Naive thymus-derived CD4-positive, alpha-beta T cell (primary cell): ENCODE data around the gene DCDC2B. TPM values are rescaled to one million over a fixed set of nuclear protein-coding genes. Genes with fewer than 3 reads are reported as not detected.

Source experiments
- ATAC-seq: fragments of 150-1000 bp; cut with Tn5 transposase; 2 replicates; pipeline ENCODE4 v1.10.0; 2021; ENCODE audit warnings: mild to moderate bottlenecking, moderate library complexity
- CTCF ChIA-PET: fragments of 350-600 bp; sonication (Branson Sonifier 250); formaldehyde crosslinking; loops from one replicate; lab custom pipeline; 2021; ENCODE audit warnings: antibody characterized with exemption; lab: Charles Lee
- POLR2A ChIA-PET: fragments of 350-600 bp; sonication (Branson Sonifier 250); formaldehyde crosslinking; loops from one replicate; lab custom pipeline; 2021; ENCODE audit warnings: antibody characterized with exemption, inconsistent platforms; lab: Charles Lee
- DNase-seq, 9 donors: peaks; one replicate each; pipeline versions ENCODE4 v3.0.0 to v3.0.0-alpha.2; 2020 to 2022; ENCODE audit warnings: mixed read lengths in 1 of 9
- H3K27ac ChIP-seq: one replicate; pipeline ENCODE4 v1.7.0; 2013; ENCODE audit warnings: mild to moderate bottlenecking, low read depth, low read length, moderate library complexity
- H3K27me3 ChIP-seq, 2 donors: one replicate each; pipeline ENCODE4 v1.7.0; 2013; ENCODE audit warnings: low read length in 2 of 2, mild to moderate bottlenecking in 2 of 2, moderate library complexity in 2 of 2; ENCODE audit not compliant: control insufficient read depth in 2 of 2, insufficient read depth in 2 of 2
- H3K36me3 ChIP-seq, 3 experiments: 1 replicate in 2 of 3; 2 replicates in 1 of 3; pipeline ENCODE4 v1.7.0; 2013; ENCODE audit warnings: low read length in 3 of 3, mild to moderate bottlenecking in 3 of 3, moderate library complexity in 1 of 3; ENCODE audit not compliant: insufficient read depth in 3 of 3, control insufficient read depth in 2 of 3
- H3K4me1 ChIP-seq, 2 donors: one replicate each; pipeline ENCODE4 v1.7.0; 2013; ENCODE audit warnings: low read length in 2 of 2, mild to moderate bottlenecking in 2 of 2, moderate library complexity in 1 of 2; ENCODE audit not compliant: control insufficient read depth in 2 of 2, insufficient read depth in 2 of 2
- H3K4me3 ChIP-seq: 2 replicates; pipeline ENCODE4 v1.7.0; 2013; ENCODE audit warnings: mild to moderate bottlenecking, low read length
- H3K9me3 ChIP-seq, 3 experiments: 1 replicate in 2 of 3; 2 replicates in 1 of 3; pipeline ENCODE4 v1.7.0; 2013; ENCODE audit warnings: low read length in 3 of 3; ENCODE audit not compliant: control insufficient read depth in 2 of 3
- H3K27ac Mint-ChIP-seq, 9 donors: one replicate each; pipeline ENCODE4 v1.8.0; 2020 to 2022; ENCODE audit warnings: mixed read lengths in 9 of 9, mild to moderate bottlenecking in 8 of 9, moderate library complexity in 5 of 9, inconsistent platforms in 2 of 9
- H3K27me3 Mint-ChIP-seq, 5 donors: one replicate each; pipeline ENCODE4 v1.8.0; 2021 to 2022; ENCODE audit warnings: mixed read lengths in 5 of 5, mild to moderate bottlenecking in 1 of 5
- H3K36me3 Mint-ChIP-seq, 5 donors: one replicate each; pipeline ENCODE4 v1.8.0; 2020 to 2022; ENCODE audit warnings: mixed read lengths in 5 of 5, mild to moderate bottlenecking in 3 of 5, inconsistent platforms in 1 of 5
- H3K4me1 Mint-ChIP-seq, 7 donors: one replicate each; pipeline ENCODE4 v1.8.0; 2020 to 2022; ENCODE audit warnings: mixed read lengths in 7 of 7, mild to moderate bottlenecking in 3 of 7, inconsistent platforms in 1 of 7
- H3K4me3 Mint-ChIP-seq, 10 donors: one replicate each; pipeline ENCODE4 v1.8.0; 2020 to 2022; ENCODE audit warnings: mild to moderate bottlenecking in 10 of 10, mixed read lengths in 10 of 10, moderate library complexity in 6 of 10, inconsistent platforms in 2 of 10
- H3K9me3 Mint-ChIP-seq, 11 donors: one replicate each; pipeline ENCODE4 v1.8.0; 2020 to 2022; ENCODE audit warnings: mixed read lengths in 11 of 11, mild to moderate bottlenecking in 4 of 11, inconsistent platforms in 1 of 11, moderate library complexity in 1 of 11
- intact Hi-C, 2 donors: fragments of 100-400 bp; cut with micrococcal nuclease; formaldehyde crosslinking; loops; one replicate each; pipeline ENCODE4 v1.15.1; 2023
- polyA plus RNA-seq, 2 donors: library from polyadenylated mRNA; unstranded; fragments of 300-500 nt; fragmentation: Illumina TruSeq; gene quantifications; one replicate each; pipeline ENCODE4 v1.2.3, GENCODE V29; 2021
- total RNA-seq, 6 experiments: library from RNA in 5 of 6; stranded (reverse) in 5 of 6; gene quantifications; 1 replicate in 5 of 6; 2 replicates in 1 of 6; pipeline ENCODE4 v1.2.3 and lab custom pipeline; 2021 to 2026

DCDC2B gene
- total and polyA plus RNA-seq, 7 experiments from 2014 or later, result 0.25 TPM; not detected in 6

DNA sequence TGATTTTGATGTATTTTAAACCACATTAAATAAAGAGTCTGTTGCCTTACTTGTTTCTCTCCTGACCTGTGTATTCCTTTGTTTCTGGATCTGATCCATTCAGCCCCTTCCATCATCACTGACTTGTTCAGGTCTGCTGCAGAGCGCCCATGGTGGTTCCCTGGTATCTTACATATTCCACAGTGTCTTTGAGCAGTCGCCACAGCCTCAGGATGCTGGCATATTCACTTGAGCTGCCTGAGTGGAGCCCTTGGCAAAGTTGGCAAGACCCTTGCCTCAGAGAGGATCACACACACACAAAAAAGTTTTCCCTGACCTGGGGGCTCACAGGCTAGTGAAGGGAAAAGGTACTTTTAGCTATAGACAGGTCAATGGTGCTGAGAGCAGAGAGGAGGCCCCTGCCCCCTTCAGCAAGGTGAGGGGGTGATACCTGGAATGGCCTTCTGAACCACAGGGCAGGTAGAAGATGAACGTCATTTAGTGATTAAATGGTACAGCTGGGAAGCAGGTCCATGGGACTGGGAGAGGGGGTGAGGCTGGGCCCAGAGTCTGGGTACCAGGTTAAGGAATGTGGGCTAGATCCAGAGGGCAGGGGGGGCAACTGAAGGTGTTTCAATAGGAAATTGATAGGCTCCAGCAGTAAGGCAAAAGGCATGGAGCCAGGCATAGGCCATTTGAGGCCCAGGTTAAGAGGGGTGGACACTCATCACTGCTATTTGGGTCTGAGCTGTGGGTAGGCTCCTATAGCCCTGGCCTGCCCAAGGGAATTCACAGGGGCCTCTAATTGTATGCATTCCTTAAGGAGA lies 10.4 kb upstream of the DCDC2B start:
- peak overlapping the region in 7 of 9 donors; percentile 27 to 91 (median 72) for H3K27ac Mint-ChIP-seq
- H3K4me1 Mint-ChIP-seq, result peaks cover 50 to 80% (median 66%) of the 10 kb centered on the region in 7 donors
- Histone ChIP-seq H3K9me3 (no peaks in the 10 kb centered on the region), H3K4me3 (no peak overlapping the region), H3K27ac (peak overlapping the region; percentile 99), H3K27me3 (no peaks in the 10 kb centered on the region), H3K36me3 (peaks cover 0 to 25% (median 5%) of the 10 kb centered on the region in 3 experiments), H3K4me1 (peaks cover 36 to 41% of the 10 kb centered on the region in 2 donors)
- no peaks in the 10 kb centered on the region for H3K27me3 Mint-ChIP-seq
- H3K9me3 Mint-ChIP-seq, result no peaks in the 10 kb centered on the region
- ChIA-PET CTCF (no interaction called here), POLR2A (interaction anchor here (0.7 to 7.7 kb wide), 5 partner anchors 17 to 196 kb away, joined by 3 to 49 read pairs (median 7); partner anchors contain the start of genes BSDC1 and TXLNA)
- H3K4me3 Mint-ChIP-seq, result peak overlapping the region in 5 of 10 donors; percentile 2 to 42 (median 16)
- intact Hi-C loops, result no loop called here
- DNase-seq (no peak), ATAC-seq (no peak)
- H3K36me3 Mint-ChIP-seq, result peaks cover 10 to 30% (median 10%) of the 10 kb centered on the region in 5 donors

DNA sequence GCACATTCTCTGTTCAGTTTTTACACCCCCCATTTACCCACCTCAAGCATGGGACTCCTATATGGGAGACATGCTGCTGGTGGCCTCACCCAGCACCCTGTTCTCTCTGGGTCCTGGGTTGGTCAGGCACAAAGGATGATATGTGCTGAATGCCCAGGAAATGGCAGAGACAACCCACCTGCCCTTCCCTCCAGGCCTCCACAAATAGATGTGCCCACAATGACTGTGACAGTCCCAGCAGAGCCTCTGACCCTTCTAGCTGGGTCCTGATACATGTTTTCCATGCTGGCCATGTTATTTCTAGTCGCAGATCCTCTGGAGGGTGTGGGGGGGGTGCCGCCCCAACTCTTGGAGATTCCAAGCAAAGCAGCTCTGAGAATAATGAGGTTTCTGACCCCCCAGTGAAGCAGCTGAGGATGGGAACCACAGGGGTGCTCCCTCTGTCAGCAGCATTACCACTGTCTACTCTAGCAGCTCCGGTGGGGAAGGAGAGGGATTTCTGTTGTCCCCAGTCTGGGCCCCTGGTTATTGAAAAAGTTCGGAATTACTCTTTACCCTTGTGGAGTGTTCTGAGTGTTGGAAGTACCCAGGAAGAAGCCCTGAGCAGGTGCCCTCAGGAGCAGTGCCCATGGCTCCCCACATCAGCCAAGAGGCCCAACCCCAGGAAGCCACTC lies 9.7 kb upstream of the DCDC2B start:
- Mint-ChIP-seq H3K9me3 (no peaks in the 10 kb centered on the region), H3K36me3 (peaks cover 4 to 27% (median 5%) of the 10 kb centered on the region in 5 donors), H3K4me3 (peak overlapping the region in 4 of 10 donors; percentile 13 to 99 (median 90)), H3K27me3 (no peaks in the 10 kb centered on the region), H3K4me1 (peaks cover 45 to 81% (median 63%) of the 10 kb centered on the region in 7 donors), H3K27ac (peak overlapping the region in 6 of 9 donors; percentile 18 to 96 (median 76))
- ChIA-PET POLR2A (interaction anchor here (2.3 to 7.7 kb wide), 2 partner anchors 19 to 42 kb away, joined by 7 to 49 read pairs; partner anchors contain the start of gene TXLNA), CTCF (no interaction called here)
- Histone ChIP-seq H3K4me1 (peaks cover 36 to 41% of the 10 kb centered on the region in 2 donors), H3K27me3 (no peaks in the 10 kb centered on the region), H3K9me3 (no peaks in the 10 kb centered on the region), H3K36me3 (peaks cover 0 to 24% (median under 1%) of the 10 kb centered on the region in 3 experiments), H3K4me3 (no peak overlapping the region), H3K27ac (peak overlapping the region; percentile 99)
- ATAC-seq (no peak), DNase-seq (no peak)
- intact Hi-C loops, result no loop called here

DNA sequence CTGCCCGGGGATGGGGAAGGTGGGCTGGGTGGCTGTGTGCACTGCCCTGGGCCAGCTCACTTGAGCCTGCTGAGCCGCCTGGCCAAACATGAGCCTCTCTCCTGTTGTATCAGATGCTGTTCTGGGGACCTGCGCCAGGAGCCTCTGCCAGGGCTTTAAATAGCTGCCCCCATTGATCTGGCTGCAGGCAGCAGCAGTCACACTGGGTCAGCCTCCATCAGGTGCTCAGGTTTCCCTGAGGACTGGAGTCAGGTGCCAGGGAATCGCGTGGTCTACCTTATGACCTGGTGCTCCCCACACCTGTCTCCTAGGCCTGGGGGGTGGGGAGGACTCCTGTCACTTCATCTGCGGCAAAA lies 9.2 kb upstream of the DCDC2B start:
- Mint-ChIP-seq H3K4me1 (peaks cover 44 to 79% (median 63%) of the 10 kb centered on the region in 7 donors), H3K27me3 (no peaks in the 10 kb centered on the region)
- CTCF ChIA-PET, result interaction anchor here (1.9 kb wide), 1 partner anchor 16 kb away, joined by 10 read pairs; no protein-coding TSS in a partner anchor

DNA sequence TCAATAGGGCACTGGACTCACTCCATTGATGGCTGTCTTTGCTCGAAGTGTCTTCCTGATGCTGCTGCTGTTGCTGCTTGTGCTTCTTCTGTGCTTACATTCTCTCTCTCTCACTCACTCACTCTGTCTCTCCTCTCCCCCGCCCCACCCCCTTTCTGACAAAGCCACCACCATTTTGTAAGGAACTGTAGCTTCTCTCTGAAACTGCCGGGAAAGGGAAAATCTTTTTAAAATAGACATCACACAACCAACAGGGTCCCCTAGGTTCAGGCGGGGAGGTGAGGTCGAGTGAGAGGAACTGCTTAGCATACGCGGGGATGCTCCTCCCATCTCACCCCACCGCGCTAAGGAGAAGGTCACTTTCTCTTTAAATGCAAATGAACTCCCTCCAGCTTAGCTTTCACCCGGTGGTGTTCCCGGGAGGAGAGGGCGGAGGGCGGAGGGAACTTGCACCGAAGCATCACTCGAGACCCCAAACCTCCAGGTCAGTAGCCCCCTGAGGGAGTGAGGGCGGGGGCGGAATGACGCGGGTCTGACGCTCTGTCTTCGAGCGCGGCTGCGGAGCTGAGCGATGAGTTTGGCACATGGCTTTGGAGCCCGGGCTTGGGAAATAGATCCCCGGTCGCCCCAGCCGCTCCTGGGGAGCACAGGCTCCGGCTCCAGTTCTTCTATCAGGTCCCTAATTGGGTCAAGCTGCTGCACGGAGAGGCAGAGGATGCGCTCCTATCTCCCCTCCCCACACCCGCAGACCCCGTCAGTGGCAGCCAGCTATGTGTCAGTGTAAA lies 8.5 kb upstream of the DCDC2B start, which contains the start of gene CCDC28B:
Gene CCDC28B (plus strand): TSS at position 370 of the 785 bp plus-strand sequence. CDS start 1,341 bp downstream, outside the sequence.
- H3K4me1 Mint-ChIP-seq, result peaks cover 41 to 73% (median 60%) of the 10 kb centered on the region in 7 donors
- Histone ChIP-seq H3K9me3 (no peaks in the 10 kb centered on the region), H3K4me3 (peak within 1 kb of the TSS; percentile 96), H3K27me3 (no peaks in the 10 kb centered on the region), H3K36me3 (peaks cover 0 to 17% (median 0%) of the 10 kb centered on the region in 3 experiments), H3K4me1 (peaks cover 32 to 35% of the 10 kb centered on the region in 2 donors), H3K27ac (peak within 1 kb of the TSS; percentile 99)
- H3K36me3 Mint-ChIP-seq, result peaks cover 0 to 21% (median 3%) of the 10 kb centered on the region in 5 donors
- ChIA-PET POLR2A (interaction anchor here (0.6 to 7.7 kb wide), 17 partner anchors 10 to 450 kb away, joined by 3 to 49 read pairs (median 4); partner anchors contain the start of genes HDAC1, KPNA6, MARCKSL1 and RBBP4), CTCF (interaction anchor here (0.5 to 1.9 kb wide), 5 partner anchors 15 to 200 kb away, joined by 3 to 10 read pairs (median 4); partner anchors contain the start of genes LCK and TXLNA)
- ATAC-seq (peak; percentile 59), DNase-seq (peak; percentile 35 to 71 (median 62))
- intact Hi-C loops, result loop anchor here (1.0 to 10.0 kb wide), 17 partner anchors 20 to 556 kb away; partner anchors contain the start of genes BSDC1 (in 2 of the 2), EIF3I (in 2 of the 2), KHDRBS1 (in 2 of the 2) and KPNA6 (in 2 of the 2)
- no peaks in the 10 kb centered on the region for H3K9me3 Mint-ChIP-seq
- peak within 1 kb of the TSS; percentile 78 to 99 (median 94) for H3K4me3 Mint-ChIP-seq
- peak within 1 kb of the TSS; percentile 72 to 98 (median 91) for H3K27ac Mint-ChIP-seq
- no peaks in the 10 kb centered on the region for H3K27me3 Mint-ChIP-seq

More for the DNA sequence above, 9.2 kb upstream of the DCDC2B start:
- peaks cover 33 to 41% of the 10 kb centered on the region in 2 donors for H3K4me1 ChIP-seq
- POLR2A ChIA-PET, result interaction anchor here (0.9 to 7.7 kb wide), 8 partner anchors 20 to 153 kb away, joined by 3 to 49 read pairs (median 6); partner anchors contain the start of genes HDAC1, MARCKSL1 and TXLNA
- H3K36me3 ChIP-seq, result peaks cover 0 to 24% (median 0%) of the 10 kb centered on the region in 3 experiments
- H3K36me3 Mint-ChIP-seq, result peaks cover 0 to 24% (median 4%) of the 10 kb centered on the region in 5 donors
- DNase-seq, result no peak
- intact Hi-C loops, result loop anchor here (1.0 to 10.0 kb wide), 12 partner anchors 20 to 555 kb away; partner anchors contain the start of genes BSDC1 (in 2 of the 2), EIF3I (in 2 of the 2), KHDRBS1 (in 2 of the 2) and KPNA6 (in 2 of the 2)
- H3K27ac ChIP-seq, result peak overlapping the region; percentile 99
- peak overlapping the region in 8 of 9 donors; percentile 48 to 98 (median 92) for H3K27ac Mint-ChIP-seq
- no peaks in the 10 kb centered on the region for H3K27me3 ChIP-seq
- peak overlapping the region; percentile 78 to 99 (median 92) for H3K4me3 Mint-ChIP-seq
- no peaks in the 10 kb centered on the region for H3K9me3 ChIP-seq
- no peaks in the 10 kb centered on the region for H3K9me3 Mint-ChIP-seq
- no peak for ATAC-seq
- H3K4me3 ChIP-seq, result peak overlapping the region; percentile 96

DNA sequence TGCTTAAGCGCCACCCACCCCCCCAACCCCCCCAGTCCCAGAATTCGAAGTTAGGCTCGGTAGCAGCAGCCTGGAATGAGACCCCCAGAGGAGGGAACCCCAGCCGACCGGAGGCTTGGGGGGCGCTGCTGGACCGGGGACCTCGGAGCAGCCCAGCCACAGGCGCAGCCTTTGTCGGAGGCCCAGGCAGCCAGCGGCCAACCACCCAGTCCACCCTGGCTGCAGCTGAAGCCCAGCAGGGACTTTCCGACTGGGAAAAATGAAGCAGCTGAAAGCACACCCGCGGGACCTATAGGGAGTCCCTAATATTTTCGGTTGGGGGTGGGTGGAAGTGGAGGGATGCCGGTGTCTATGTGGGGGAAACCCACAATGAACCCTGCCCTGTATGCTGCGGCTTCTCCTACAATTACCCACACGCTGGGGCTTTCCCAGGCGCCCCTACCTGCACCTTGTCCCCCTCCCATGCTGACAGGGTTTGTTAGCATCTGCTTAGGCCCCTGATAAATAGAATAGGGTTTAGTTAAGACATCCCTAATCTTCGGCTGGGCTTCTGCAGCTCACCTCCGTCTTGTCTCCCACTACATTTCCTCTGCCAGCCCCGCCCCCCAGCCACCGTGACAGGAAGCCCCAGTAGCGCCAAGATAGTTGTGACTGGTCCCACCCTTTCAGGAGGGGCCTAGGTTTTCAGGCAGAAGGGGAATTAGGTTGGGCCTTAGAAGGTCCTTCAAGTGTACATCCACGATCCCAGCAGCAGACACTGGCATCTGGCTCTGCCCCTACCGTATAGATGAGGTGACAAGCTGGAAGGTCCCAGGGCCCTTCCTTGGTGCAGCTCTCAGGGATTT lies 7.7 kb upstream of the DCDC2B start:
- Histone ChIP-seq H3K36me3 (peaks cover 0 to 16% (median 0%) of the 10 kb centered on the region in 3 experiments), H3K27me3 (no peaks in the 10 kb centered on the region), H3K4me3 (peak overlapping the region; percentile 96), H3K27ac (peak overlapping the region; percentile 99), H3K4me1 (peaks cover 30 to 32% of the 10 kb centered on the region in 2 donors), H3K9me3 (no peaks in the 10 kb centered on the region)
- peaks cover 0 to 17% (median 2%) of the 10 kb centered on the region in 5 donors for H3K36me3 Mint-ChIP-seq
- POLR2A ChIA-PET, result interaction anchor here (0.6 to 7.7 kb wide), 17 partner anchors 10 to 449 kb away, joined by 3 to 49 read pairs (median 4); partner anchors contain the start of genes HDAC1, KPNA6, MARCKSL1 and RBBP4
- ATAC-seq, result peak; percentile 82
- H3K27me3 Mint-ChIP-seq, result no peaks in the 10 kb centered on the region
- peak; percentile 51 to 88 (median 78) for DNase-seq
- CTCF ChIA-PET, result interaction anchor here (0.5 to 1.9 kb wide), 5 partner anchors 15 to 199 kb away, joined by 3 to 10 read pairs (median 4); partner anchors contain the start of genes LCK and TXLNA
- intact Hi-C loops, result loop anchor here (1.0 to 10.0 kb wide), 11 partner anchors 21 to 556 kb away; partner anchors contain the start of genes BSDC1 (in 1 of the 2), EIF3I (in 1 of the 2), HDAC1 (in 1 of the 2) and KHDRBS1 (in 1 of the 2)
- peak overlapping the region; percentile 72 to 98 (median 91) for H3K27ac Mint-ChIP-seq
- peak overlapping the region; percentile 78 to 99 (median 94) for H3K4me3 Mint-ChIP-seq
- H3K9me3 Mint-ChIP-seq, result no peaks in the 10 kb centered on the region
- peaks cover 37 to 70% (median 56%) of the 10 kb centered on the region in 7 donors for H3K4me1 Mint-ChIP-seq
